ENCODE measurements around the gene PRR14. TPM values are rescaled to one million over a fixed set of nuclear protein-coding genes. Genes with fewer than 3 reads are reported as not detected.

The PRR14 gene
- total and polyA plus RNA-seq, 2 of the 8 experiments (the other 6 are each of a cell fraction or from before 2014, with no cell fraction given), result 3.6 to 16.1 TPM

DNA sequence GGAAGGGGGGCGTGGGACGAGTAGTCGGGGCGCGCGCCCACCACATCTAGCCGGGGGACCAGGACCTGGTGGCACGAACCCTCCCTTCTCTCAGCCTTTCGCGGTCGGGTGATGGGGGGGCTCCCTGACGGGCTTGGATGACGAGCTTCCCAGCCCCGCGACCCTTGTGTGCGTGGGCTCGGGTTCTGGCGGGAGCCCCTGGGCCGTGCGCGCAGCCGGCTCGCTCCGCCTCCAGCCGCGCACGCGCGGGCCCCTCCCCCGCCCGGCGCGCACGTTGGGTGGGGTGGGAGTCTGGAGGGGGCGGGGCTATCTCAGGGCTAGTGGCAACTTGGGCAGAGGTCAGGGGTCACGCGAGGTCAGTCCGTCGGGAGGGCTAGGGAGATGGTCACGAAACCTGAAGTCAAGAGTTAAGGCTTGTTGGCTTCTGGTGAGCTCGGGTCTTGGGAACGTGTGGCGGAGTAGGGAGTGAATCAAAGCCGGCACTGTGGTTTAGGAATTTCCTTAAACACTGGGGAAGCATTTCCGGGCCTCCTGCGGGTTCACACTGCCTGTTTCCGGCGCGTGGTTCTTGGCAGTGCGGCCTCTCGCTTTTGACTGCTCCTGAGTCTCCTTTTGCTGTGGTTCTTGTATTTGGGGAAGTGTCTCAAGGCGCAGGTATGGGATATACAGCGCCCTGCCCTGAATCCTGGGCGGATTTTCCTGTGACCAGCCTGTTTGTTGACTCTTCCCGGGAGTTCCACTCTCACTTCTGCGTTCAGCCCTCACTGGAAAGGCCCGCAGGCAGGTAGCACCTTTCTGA is 48.3 kb downstream of the PRR14 start, which contains the start of gene SRCAP (continued):
- TF ChIP-seq, protein P1, sequence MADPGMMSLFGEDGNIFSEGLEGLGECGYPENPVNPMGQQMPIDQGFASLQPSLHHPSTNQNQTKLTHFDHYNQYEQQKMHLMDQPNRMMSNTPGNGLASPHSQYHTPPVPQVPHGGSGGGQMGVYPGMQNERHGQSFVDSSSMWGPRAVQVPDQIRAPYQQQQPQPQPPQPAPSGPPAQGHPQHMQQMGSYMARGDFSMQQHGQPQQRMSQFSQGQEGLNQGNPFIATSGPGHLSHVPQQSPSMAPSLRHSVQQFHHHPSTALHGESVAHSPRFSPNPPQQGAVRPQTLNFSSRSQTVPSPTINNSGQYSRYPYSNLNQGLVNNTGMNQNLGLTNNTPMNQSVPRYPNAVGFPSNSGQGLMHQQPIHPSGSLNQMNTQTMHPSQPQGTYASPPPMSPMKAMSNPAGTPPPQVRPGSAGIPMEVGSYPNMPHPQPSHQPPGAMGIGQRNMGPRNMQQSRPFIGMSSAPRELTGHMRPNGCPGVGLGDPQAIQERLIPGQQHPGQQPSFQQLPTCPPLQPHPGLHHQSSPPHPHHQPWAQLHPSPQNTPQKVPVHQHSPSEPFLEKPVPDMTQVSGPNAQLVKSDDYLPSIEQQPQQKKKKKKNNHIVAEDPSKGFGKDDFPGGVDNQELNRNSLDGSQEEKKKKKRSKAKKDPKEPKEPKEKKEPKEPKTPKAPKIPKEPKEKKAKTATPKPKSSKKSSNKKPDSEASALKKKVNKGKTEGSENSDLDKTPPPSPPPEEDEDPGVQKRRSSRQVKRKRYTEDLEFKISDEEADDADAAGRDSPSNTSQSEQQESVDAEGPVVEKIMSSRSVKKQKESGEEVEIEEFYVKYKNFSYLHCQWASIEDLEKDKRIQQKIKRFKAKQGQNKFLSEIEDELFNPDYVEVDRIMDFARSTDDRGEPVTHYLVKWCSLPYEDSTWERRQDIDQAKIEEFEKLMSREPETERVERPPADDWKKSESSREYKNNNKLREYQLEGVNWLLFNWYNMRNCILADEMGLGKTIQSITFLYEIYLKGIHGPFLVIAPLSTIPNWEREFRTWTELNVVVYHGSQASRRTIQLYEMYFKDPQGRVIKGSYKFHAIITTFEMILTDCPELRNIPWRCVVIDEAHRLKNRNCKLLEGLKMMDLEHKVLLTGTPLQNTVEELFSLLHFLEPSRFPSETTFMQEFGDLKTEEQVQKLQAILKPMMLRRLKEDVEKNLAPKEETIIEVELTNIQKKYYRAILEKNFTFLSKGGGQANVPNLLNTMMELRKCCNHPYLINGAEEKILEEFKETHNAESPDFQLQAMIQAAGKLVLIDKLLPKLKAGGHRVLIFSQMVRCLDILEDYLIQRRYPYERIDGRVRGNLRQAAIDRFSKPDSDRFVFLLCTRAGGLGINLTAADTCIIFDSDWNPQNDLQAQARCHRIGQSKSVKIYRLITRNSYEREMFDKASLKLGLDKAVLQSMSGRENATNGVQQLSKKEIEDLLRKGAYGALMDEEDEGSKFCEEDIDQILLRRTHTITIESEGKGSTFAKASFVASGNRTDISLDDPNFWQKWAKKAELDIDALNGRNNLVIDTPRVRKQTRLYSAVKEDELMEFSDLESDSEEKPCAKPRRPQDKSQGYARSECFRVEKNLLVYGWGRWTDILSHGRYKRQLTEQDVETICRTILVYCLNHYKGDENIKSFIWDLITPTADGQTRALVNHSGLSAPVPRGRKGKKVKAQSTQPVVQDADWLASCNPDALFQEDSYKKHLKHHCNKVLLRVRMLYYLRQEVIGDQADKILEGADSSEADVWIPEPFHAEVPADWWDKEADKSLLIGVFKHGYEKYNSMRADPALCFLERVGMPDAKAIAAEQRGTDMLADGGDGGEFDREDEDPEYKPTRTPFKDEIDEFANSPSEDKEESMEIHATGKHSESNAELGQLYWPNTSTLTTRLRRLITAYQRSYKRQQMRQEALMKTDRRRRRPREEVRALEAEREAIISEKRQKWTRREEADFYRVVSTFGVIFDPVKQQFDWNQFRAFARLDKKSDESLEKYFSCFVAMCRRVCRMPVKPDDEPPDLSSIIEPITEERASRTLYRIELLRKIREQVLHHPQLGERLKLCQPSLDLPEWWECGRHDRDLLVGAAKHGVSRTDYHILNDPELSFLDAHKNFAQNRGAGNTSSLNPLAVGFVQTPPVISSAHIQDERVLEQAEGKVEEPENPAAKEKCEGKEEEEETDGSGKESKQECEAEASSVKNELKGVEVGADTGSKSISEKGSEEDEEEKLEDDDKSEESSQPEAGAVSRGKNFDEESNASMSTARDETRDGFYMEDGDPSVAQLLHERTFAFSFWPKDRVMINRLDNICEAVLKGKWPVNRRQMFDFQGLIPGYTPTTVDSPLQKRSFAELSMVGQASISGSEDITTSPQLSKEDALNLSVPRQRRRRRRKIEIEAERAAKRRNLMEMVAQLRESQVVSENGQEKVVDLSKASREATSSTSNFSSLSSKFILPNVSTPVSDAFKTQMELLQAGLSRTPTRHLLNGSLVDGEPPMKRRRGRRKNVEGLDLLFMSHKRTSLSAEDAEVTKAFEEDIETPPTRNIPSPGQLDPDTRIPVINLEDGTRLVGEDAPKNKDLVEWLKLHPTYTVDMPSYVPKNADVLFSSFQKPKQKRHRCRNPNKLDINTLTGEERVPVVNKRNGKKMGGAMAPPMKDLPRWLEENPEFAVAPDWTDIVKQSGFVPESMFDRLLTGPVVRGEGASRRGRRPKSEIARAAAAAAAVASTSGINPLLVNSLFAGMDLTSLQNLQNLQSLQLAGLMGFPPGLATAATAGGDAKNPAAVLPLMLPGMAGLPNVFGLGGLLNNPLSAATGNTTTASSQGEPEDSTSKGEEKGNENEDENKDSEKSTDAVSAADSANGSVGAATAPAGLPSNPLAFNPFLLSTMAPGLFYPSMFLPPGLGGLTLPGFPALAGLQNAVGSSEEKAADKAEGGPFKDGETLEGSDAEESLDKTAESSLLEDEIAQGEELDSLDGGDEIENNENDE (IDR thresholded peaks at IDR 0.05; ENCODE audit: insufficient replicate concordance, low read length), result no peak
- TF ChIP-seq SRF (IDR thresholded peaks at IDR 0.05; ENCODE audit: low read depth, low read length) (no peak), TCF12 (IDR thresholded peaks at IDR 0.05; ENCODE audit: low read depth, low read length) (no peak), JUND (IDR thresholded peaks at IDR 0.05; ENCODE audit: low read length) (no peak), TAF1 (IDR thresholded peaks at IDR 0.05; ENCODE audit: low read depth, low read length) (no peak; the same call in 1 of the 2 replicates), FOSL1 (IDR thresholded peaks at IDR 0.05; ENCODE audit: insufficient read depth, low read depth, low read length) (no peak), RNF2 (IDR thresholded peaks at IDR 0.05; ENCODE audit: borderline replicate concordance, low read depth, low read length, missing control alignments, poor library complexity, severe bottlenecking) (no peak)

Measured in H1 (cell line).